ENCODE measurements around the gene CARD9.

Gene CARD9

DNA sequence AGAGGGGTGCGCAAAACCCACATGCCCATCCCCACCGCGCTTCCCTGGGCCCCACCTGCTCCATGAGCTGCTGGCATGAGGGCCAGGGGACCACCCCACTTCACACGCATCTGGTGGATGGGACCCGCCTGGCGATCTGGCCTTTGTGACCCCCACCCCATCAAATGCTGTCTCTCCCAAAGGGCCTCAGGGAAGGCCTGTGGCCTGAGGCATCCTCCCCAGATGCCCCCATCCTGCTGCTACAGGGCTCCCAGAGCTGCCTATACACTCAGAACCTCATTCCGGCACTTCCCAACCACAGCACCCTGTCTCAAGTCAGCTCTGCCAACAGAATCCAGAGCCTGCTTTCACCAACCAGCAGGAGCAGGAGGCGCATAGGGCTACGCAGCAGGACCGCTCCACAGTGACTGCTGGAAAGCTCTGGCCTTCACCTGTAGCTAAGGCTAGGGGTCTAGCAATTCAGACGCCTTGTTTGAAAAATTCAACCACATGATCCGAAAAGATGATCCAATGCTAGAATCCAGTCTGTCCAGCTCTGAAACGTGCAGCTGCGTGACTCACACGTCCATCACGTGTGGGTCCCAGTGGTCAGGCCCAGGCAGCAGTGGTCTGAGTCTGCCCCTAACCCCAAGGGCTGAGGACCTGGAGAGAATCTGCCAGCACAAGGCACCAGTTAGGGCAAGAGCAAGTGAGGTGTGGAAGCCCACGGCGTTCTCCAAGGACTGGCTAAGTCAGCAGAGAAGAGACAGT, 27.9 kb upstream of the CARD9 start:
- DNase-seq (ENCODE audit: low read depth), result no peak

- DNase-seq (ENCODE audit: low read depth), result peak; percentile 82
These were observed 26.8 kb upstream of the CARD9 start, which contains the start of gene SNAPC4 for GRCh38 chr9:136400038-136400834. TSS of gene SNAPC4 (minus strand) at chr9:136400170. CDS start at chr9:136398428, 1,742 bp downstream.

- DNase-seq (ENCODE audit: low read depth), result peak; percentile 34
These were observed 25.9 kb upstream of the CARD9 start for GRCh38 chr9:136399176-136400037.

GRCh38 chr9:136398286-136398685, 24.8 kb upstream of the CARD9 start:
- DNase-seq (ENCODE audit: low read depth), result no peak

DNA sequence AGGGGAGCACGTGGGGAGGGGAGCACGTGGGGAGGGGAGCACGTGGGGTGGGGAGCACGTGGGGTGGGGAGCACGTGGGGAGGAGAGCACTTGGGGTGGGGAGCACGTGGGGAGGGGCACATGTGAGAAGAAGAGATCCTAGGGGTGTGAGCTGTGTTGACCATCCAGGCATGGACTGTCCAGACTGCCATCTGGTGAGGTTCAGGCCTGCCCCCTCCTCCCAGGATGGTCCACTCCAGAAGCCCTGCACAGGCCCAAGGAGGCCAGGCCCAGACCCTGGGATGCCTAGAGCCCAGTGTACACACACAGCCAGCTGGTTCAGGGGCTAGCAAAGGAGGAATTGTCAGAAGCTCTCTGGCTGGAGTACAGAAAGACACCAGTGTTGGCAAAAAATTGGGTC, 24.2 kb upstream of the CARD9 start:
- DNase-seq (ENCODE audit: low read depth), result no peak

DNA sequence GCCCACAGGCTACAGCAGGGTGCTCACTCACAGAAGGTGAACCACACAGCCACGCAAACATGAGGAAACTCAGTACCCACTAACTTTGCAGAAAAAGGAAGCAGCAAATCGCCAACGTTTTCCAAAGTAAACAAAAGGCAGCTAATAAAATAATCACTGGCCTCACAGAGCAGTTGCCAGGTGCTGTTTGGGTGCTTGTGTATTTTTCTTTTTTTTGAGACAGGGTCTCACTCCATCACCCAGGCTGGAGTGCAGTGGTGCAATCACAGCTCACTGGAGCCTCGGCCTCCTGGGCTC, 22.7 kb upstream of the CARD9 start:
- DNase-seq (ENCODE audit: low read depth), result no peak

- DNase-seq (ENCODE audit: low read depth), result no peak
These were observed 22.1 kb upstream of the CARD9 start for GRCh38 chr9:136395345-136396218.

GRCh38 chr9:136395020-136395340, 21.5 kb upstream of the CARD9 start:
- DNase-seq (ENCODE audit: low read depth), result no peak

GRCh38 chr9:136394312-136395019, 21.0 kb upstream of the CARD9 start:
- DNase-seq (ENCODE audit: low read depth), result no peak

GRCh38 chr9:136393531-136393930, 20.1 kb upstream of the CARD9 start:
- DNase-seq (ENCODE audit: low read depth), result no peak

GRCh38 chr9:136392538-136393449, 19.3 kb upstream of the CARD9 start:
- no peak for DNase-seq (ENCODE audit: low read depth)

GRCh38 chr9:136391737-136392537, 18.5 kb upstream of the CARD9 start:
- no peak for DNase-seq (ENCODE audit: low read depth)

DNA sequence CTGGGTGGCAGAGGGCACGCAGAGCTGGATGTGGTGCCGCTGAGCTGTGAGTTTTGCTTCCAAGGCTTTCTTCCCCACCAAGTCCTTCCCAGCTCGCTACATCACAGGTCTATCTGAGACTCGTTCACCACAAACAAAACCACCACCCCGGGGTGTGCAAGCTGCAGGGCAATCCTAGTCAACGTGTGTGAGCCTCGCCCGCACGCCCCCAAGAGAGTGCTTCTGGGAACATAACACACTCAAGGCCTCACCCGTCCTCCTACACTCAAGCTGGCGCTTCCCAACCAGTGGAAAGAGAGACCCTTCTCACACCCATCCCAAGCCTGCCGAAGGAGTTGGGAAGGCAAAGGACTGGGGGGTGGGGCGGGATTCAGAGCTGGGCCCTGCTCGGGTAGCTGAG, 15.9 kb upstream of the CARD9 start:
- DNase-seq (ENCODE audit: low read depth), result no peak

- DNase-seq (ENCODE audit: low read depth), result no peak
These were observed 13.7 kb upstream of the CARD9 start for GRCh38 chr9:136387217-136387616.

DNA sequence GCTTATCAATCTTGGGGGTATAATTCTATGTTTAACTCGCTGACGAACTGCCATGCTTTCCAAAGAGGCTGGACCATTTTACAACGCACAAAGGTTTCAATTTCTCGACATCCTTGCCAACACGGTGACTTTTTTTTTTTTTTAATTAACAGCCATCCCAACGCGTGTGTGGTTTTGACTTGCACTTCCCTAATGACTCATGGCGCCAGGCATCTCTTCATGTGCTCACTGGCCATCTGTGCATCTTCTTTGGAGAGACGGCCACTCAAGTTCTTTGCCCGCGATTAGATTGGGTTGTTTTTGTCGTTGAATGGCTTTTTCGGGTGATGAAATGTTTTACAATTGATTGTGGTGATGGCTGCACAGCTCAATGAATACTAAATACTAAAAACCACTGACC, 12.5 kb upstream of the CARD9 start:
- DNase-seq (ENCODE audit: low read depth), result no peak

DNA sequence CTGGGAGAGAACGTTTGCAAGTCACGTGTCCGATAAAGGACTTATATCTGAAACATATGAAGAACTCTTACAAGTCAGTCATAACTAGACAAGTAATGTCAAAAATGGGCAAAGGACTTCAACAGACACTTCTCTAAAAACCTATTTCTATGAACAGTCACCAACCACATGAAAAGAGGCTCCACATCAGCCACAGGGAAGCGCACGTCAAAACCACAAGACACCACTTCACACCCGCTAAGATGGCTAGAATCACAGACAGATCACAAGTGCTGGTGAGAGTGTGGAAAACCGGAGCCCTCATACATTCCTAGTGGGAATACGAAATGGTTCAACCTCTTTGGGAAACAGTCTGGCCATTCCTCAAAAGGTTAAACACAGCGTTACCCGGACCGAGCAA, 11.5 kb upstream of the CARD9 start:
- DNase-seq (ENCODE audit: low read depth), result no peak

DNA sequence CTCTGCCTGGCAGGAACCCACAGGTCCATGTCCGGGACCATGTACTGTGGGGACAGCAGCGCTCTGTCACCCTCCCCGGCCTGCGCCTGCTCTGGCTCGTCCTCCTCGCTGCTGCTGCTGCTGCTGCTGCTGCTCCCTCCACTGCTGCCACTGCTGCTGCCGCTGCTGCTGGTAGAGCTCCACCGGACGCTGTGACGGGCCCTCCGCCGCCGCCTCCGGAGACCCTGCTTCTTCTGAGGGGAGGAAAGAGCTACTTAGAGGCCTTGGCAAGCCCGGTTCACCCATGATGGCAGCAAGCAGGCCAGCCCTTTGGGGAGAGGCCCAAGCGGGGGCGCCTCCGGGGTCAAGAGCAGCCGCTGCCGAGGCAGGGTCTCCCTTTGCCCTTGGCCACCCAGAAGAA, 10.0 kb upstream of the CARD9 start:
- DNase-seq (ENCODE audit: low read depth), result no peak

DNA sequence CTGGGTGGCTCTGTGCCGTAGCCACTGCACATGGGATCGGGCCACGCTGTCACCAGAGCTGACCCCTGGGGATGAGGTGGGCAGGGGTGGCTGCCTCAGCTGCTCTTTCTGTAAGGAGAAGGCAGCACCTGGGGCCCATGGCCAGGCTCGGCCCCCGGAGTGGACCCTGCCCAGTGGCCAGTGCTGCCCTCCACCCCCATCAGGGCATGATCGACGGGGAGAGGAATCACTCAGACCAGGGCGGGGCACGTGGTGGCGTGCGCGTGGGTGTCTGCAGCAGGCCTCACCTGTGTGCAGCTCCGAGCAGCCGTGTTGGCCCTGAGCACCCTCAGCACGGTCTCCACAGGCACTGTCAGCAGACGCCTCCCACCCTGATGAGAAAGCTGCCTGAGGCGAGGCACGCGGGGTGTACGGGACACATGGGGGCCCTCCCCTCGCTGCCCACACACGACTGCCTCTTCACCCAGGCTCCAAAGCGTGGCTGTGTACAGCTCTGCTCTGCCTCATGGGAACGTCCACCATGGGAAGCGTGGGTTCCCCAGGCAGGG, 8.6 kb upstream of the CARD9 start:
- DNase-seq (ENCODE audit: low read depth), result no peak

DNA sequence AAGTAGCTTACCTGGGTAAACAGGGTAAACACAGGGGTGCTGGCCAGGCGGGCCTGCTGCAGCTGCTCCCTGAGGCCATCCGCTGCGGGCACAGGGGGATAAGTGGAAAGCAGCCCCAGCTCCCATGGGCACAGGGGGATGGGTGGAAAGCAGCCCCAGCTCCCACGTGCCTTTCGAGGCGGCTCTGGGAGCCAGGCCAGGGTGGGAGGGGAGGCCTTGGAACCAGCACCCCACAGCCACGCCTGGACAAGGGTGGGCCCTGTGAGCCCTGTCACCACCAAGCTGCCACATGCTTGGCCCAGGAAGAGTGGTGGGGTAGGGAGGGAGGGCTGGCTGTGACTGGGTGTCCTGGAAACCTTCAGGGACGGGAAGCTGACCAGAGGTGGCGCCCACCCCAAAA, 7.8 kb upstream of the CARD9 start:
- no peak for DNase-seq (ENCODE audit: low read depth)
